WERI-Rb-1 (cell line): ENCODE data around the gene BEAN1.

ENCODE experiments used
- DNase-seq: peaks from one replicate; pipeline ENCODE4 v3.0.0-alpha.2; 2020
- H3K27ac ChIP-seq: fragments of 250-450 bp; sonication (Bioruptor Pico); 2 replicates; pipeline ENCODE4 v1.5.1; 2020; ENCODE audit warnings: mild to moderate bottlenecking, moderate library complexity
- H3K27me3 ChIP-seq: fragments of 250-450 bp; sonication (Bioruptor Pico); 2 replicates; pipeline ENCODE4 v1.5.1; 2021; ENCODE audit warnings: mild to moderate bottlenecking, low read depth, moderate library complexity; ENCODE audit not compliant: insufficient read depth, severe bottlenecking
- H3K36me3 ChIP-seq: fragments of 250-450 bp; sonication (Bioruptor Pico); 2 replicates; pipeline ENCODE4 v1.5.1; 2020; ENCODE audit warnings: mild to moderate bottlenecking, moderate library complexity
- H3K4me3 ChIP-seq: 2 replicates; pipeline ENCODE4 v1.5.1; 2011; ENCODE audit warnings: low read depth, mild to moderate bottlenecking, control low read depth, low read length
- H3K9me3 ChIP-seq: fragments of 250-450 bp; sonication (Bioruptor Pico); 2 replicates; pipeline ENCODE4 v1.5.1; 2021; ENCODE audit warnings: mild to moderate bottlenecking, moderate library complexity; ENCODE audit not compliant: severe bottlenecking
- TF ChIP-seq, protein P1 (sequence below): IDR thresholded peaks from 2 replicates; pipeline ENCODE4 v1.5.1; 2011; ENCODE audit warnings: low read depth, mild to moderate bottlenecking, control low read depth, inconsistent platforms, low read length

Gene BEAN1

DNA sequence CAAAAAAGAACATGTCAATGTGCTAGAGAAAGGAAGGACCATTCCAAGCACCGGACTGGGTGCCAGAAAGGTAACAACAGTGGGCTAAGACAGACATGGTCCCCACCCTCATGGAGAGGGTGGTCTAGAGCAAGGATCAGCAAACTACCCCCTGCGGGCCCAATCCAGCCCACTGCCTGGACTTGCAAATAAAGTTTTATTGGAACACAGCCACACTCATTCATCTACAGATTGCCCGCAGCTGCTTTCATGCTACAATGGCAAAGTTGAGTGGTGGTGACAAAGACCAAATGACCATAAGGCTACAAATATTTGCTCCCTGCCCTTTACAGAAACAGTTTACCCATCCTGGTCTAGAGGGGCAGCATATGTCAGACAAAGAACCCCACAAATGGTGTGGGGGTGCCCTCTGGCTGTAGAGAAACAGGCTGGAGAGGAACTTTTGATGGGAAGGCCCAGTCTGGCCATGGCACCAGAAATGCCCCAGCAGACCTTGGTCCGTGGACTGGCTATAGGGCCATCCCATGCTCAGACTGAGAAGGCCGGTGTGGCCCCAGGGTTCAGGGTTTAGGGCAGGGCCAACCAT lies 45.4 kb upstream of the BEAN1 start:
- no peaks in the 10 kb centered on the region for H3K9me3 ChIP-seq
- H3K27me3 ChIP-seq, result no peaks in the 10 kb centered on the region
- TF ChIP-seq, protein P1, sequence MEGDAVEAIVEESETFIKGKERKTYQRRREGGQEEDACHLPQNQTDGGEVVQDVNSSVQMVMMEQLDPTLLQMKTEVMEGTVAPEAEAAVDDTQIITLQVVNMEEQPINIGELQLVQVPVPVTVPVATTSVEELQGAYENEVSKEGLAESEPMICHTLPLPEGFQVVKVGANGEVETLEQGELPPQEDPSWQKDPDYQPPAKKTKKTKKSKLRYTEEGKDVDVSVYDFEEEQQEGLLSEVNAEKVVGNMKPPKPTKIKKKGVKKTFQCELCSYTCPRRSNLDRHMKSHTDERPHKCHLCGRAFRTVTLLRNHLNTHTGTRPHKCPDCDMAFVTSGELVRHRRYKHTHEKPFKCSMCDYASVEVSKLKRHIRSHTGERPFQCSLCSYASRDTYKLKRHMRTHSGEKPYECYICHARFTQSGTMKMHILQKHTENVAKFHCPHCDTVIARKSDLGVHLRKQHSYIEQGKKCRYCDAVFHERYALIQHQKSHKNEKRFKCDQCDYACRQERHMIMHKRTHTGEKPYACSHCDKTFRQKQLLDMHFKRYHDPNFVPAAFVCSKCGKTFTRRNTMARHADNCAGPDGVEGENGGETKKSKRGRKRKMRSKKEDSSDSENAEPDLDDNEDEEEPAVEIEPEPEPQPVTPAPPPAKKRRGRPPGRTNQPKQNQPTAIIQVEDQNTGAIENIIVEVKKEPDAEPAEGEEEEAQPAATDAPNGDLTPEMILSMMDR, result no peak
- no peaks in the 10 kb centered on the region for H3K36me3 ChIP-seq
- no peak for DNase-seq
- no peak overlapping the region for H3K4me3 ChIP-seq
- no peak overlapping the region for H3K27ac ChIP-seq

DNA sequence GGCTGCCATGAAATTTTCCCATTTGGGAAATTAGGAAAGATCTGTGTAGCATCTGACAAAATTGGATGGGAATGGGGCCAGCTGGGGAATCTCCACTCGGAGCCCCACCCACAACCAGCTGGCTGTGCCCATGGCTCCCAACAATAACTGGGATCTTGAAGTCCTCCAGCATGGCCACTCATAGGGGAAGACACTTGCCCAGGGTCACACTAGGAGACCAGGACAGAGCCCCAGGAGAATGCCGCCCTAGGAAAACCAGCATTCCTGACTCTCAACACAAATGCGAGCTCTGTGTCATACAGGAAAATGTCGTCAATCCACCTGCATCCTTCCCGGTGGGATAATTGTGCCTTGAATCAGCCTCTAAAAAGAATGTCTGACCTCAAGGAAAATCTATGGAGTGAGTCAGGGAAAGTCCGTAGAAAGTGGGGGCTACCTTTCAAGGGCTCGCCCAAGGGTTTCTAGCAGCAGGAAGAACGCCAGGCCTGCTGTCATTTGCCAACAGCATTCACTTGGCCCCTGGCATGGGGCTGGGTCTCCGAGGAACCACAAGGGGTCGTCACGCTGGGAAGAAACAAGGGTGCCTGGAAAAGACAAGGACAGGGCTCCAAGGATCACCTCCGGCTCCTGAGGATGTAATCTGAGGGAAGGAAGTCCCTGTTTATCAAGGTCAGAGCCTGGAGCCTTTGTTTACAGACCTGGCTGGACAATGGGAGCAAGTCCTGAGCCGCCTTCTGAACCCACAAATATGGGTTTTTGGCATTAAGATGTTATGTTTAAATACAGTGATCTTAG lies 44.7 kb upstream of the BEAN1 start:
- TF ChIP-seq, protein P1, result no peak
- Histone ChIP-seq H3K27me3 (no peaks in the 10 kb centered on the region), H3K9me3 (no peaks in the 10 kb centered on the region), H3K36me3 (no peaks in the 10 kb centered on the region), H3K27ac (no peak overlapping the region), H3K4me3 (no peak overlapping the region)
- DNase-seq, result no peak

DNA sequence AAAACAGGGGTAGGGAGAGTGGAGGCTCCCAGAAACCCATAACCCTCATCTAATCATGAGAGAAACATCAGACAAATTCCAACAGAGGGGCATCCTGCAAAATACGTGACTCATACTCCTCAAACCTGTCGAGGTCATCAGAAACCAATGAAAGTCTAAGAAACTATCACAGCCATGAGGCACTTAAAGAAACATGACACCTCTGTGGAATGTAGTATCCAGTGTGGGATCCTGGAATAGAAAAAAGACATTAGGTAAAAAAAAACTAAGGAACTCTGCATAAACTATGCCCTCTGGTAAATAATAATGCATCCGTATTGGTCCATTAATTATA lies 44.2 kb upstream of the BEAN1 start:
- Histone ChIP-seq H3K4me3 (no peak overlapping the region), H3K27ac (no peak overlapping the region), H3K36me3 (no peaks in the 10 kb centered on the region), H3K27me3 (no peaks in the 10 kb centered on the region), H3K9me3 (no peaks in the 10 kb centered on the region)
- DNase-seq, result no peak
- TF ChIP-seq, protein P1, result no peak

DNA sequence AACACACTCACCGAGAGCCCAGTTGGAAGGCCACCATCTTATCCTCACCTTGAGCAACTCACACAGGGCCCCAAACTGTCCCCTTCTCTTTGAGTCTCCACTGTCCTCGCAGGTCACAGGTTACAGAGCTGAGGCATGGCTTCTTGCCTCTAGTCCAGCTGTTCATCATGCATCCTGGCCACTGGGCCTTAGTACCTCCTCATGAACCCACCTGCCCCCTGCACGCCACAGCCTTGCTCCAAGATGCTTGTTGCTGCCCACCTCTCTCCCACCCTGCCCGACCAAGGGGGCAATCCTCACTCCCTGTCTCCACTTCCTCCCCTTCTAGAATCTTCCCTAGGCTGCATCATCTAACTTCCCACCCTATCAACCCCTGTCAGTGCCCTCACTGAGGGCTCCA lies 43.5 kb upstream of the BEAN1 start:
- Histone ChIP-seq H3K27ac (no peak overlapping the region), H3K27me3 (no peaks in the 10 kb centered on the region), H3K36me3 (no peaks in the 10 kb centered on the region), H3K4me3 (no peak overlapping the region), H3K9me3 (no peaks in the 10 kb centered on the region)
- DNase-seq, result no peak
- TF ChIP-seq, protein P1, result no peak

DNA sequence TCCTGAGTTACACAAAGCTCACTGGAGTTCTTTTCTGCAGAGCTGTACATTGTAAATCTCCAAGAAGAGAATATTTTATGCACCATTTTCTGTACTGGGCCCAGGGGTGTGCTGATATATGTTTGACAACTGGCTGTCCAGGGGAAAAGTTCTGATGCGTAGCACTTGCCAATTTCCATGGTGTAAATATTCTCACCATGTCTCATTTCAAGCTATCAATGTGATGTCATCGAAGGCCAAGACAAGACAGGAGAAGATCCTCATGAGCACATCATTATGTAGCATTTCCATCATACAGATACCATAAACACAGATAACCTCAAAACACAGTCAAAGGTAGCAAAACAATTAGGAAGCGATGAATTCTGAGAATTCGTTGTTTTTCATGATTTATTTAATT lies 41.7 kb upstream of the BEAN1 start:
- no peak overlapping the region for H3K27ac ChIP-seq
- no peak for DNase-seq
- H3K9me3 ChIP-seq, result no peaks in the 10 kb centered on the region
- H3K4me3 ChIP-seq, result no peak overlapping the region
- no peaks in the 10 kb centered on the region for H3K36me3 ChIP-seq
- H3K27me3 ChIP-seq, result no peaks in the 10 kb centered on the region
- TF ChIP-seq, protein P1, result no peak
